Esophagus squamous epithelium (tissue), 4 donors: ENCODE data around the gene COMMD3.

Experiments
- CTCF ChIP-seq, 6 experiments: fragments of 450-650 bp in 4 of 6; fragments of 200-600 bp in 2 of 6; sonication (generic) in 2 of 6; IDR thresholded peaks; one replicate each; pipeline ENCODE4 v1.5.1; 2016 to 2019; ENCODE audit warnings: antibody characterized with exemption in 6 of 6, mild to moderate bottlenecking in 4 of 6, moderate library complexity in 4 of 6
- POLR2A ChIP-seq, 4 donors: fragments of 450-650 bp; IDR thresholded peaks; one replicate each; pipeline ENCODE4 v1.6.1; 2017; ENCODE audit warnings: antibody characterized with exemption in 4 of 4, mild to moderate bottlenecking in 4 of 4, moderate library complexity in 3 of 4

GRCh38 chr10:22363305-22363704 lies 47.1 kb downstream of the COMMD3 start:
- TF ChIP-seq CTCF (IDR thresholded peaks at IDR 0.05) (no peak), POLR2A (IDR thresholded peaks at IDR 0.05) (no peak)
